Measurements from ENCODE around the gene BUD23.
"Not testable (repeated sequence)": the region's sequence is repeated elsewhere in the genome, so short reads cannot be mapped to it uniquely, and the experiment has no call there.

The BUD23 gene

GRCh38 chr7:73702665-73703064 lies 19.3 kb downstream of the BUD23 start:
- no peak for DNase-seq

GRCh38 chr7:73703225-73703624 lies 19.8 kb downstream of the BUD23 start:
- no peak for DNase-seq

GRCh38 chr7:73703757-73704639 lies 20.6 kb downstream of the BUD23 start:
- no peak for DNase-seq

GRCh38 chr7:73704640-73705550 lies 21.5 kb downstream of the BUD23 start:
- no peak for DNase-seq

GRCh38 chr7:73705551-73705920 lies 22.1 kb downstream of the BUD23 start:
- DNase-seq: no peak

GRCh38 chr7:73706126-73707044 lies 23.0 kb downstream of the BUD23 start:
- DNase-seq: no peak

GRCh38 chr7:73707045-73707631 lies 23.7 kb downstream of the BUD23 start:
- DNase-seq: peak; percentile 79

GRCh38 chr7:73708961-73709549 lies 25.7 kb downstream of the BUD23 start:
- DNase-seq: no peak

- no peak for DNase-seq
These were observed 29.4 kb downstream of the BUD23 start for GRCh38 chr7:73712773-73713172.

- not testable (repeated sequence) for DNase-seq
These were observed 29.9 kb downstream of the BUD23 start for GRCh38 chr7:73713319-73713718.

GRCh38 chr7:73715648-73716317 lies 32.4 kb downstream of the BUD23 start:
- DNase-seq: no peak

GRCh38 chr7:73716318-73716890 lies 33.0 kb downstream of the BUD23 start:
- no peak for DNase-seq

- no peak for DNase-seq
These were observed 33.8 kb downstream of the BUD23 start for GRCh38 chr7:73717025-73717807.

GRCh38 chr7:73717991-73718405 lies 34.6 kb downstream of the BUD23 start:
- no peak for DNase-seq

- no peak for DNase-seq
These were observed 35.1 kb downstream of the BUD23 start for GRCh38 chr7:73718438-73718881.

GRCh38 chr7:73718905-73719805 lies 35.8 kb downstream of the BUD23 start, which contains the start of gene STX1A:
Gene STX1A, minus strand, starts transcription at chr7:73719669. Its CDS starts 38 bp downstream, at chr7:73719631.
- DNase-seq: peak; percentile 66

GRCh38 chr7:73719806-73720169 lies 36.4 kb downstream of the BUD23 start:
- no peak for DNase-seq

GRCh38 chr7:73720443-73720842 lies 37.0 kb downstream of the BUD23 start:
- not testable (repeated sequence) for DNase-seq

GRCh38 chr7:73721377-73721817 lies 38.0 kb downstream of the BUD23 start:
- peak; percentile 96 for DNase-seq

Measured in NCI-H1092 (cell line).